ENCODE results near the gene ADAMTS13.

Gene ADAMTS13

GRCh38 chr9:133440874-133441273 lies 18.7 kb downstream of the ADAMTS13 start:
- H3K4me3 ChIP-seq (IDR thresholded peaks at IDR 0.05; ENCODE audit: insufficient read depth, low read depth, low read length): no peak overlapping the region
- no peaks in the 10 kb centered on the region for H3K4me1 ChIP-seq (ENCODE audit: low read depth, poor library complexity, severe bottlenecking)
- H3K27me3 ChIP-seq (ENCODE audit: insufficient read depth, low read depth): peaks cover 100% of the 10 kb centered on the region
- no peaks in the 10 kb centered on the region for H4K20me1 ChIP-seq (ENCODE audit: insufficient read depth)
- H3K27ac ChIP-seq: no peak overlapping the region
- no peaks in the 10 kb centered on the region for H3K36me3 ChIP-seq (ENCODE audit: insufficient read depth)
- no peaks in the 10 kb centered on the region for H3K79me2 ChIP-seq (ENCODE audit: insufficient read depth, low read depth)
- H2AFZ ChIP-seq (ENCODE audit: low read depth): no peak overlapping the region
- no peak overlapping the region for H3K9ac ChIP-seq
- no peak overlapping the region for H3K4me2 ChIP-seq
- TF ChIP-seq CTCF (conservative IDR thresholded peaks at IDR 0.05; ENCODE audit: low read depth, low read length): no peak

- no peak overlapping the region for H3K4me3 ChIP-seq (IDR thresholded peaks at IDR 0.05; ENCODE audit: insufficient read depth, low read depth, low read length)
- no peaks in the 10 kb centered on the region for H3K36me3 ChIP-seq (ENCODE audit: insufficient read depth)
- no peak overlapping the region for H3K9ac ChIP-seq
- no peaks in the 10 kb centered on the region for H4K20me1 ChIP-seq (ENCODE audit: insufficient read depth)
- no peaks in the 10 kb centered on the region for H3K79me2 ChIP-seq (ENCODE audit: insufficient read depth, low read depth)
- no peak for TF ChIP-seq CTCF (conservative IDR thresholded peaks at IDR 0.05; ENCODE audit: low read depth, low read length)
- peaks cover 100% of the 10 kb centered on the region for H3K27me3 ChIP-seq (ENCODE audit: insufficient read depth, low read depth)
- no peak overlapping the region for H3K27ac ChIP-seq
- no peak overlapping the region for H2AFZ ChIP-seq (ENCODE audit: low read depth)
- no peak overlapping the region for H3K4me2 ChIP-seq
- no peaks in the 10 kb centered on the region for H3K4me1 ChIP-seq (ENCODE audit: low read depth, poor library complexity, severe bottlenecking)
Observed at GRCh38 chr9:133441571-133441970, 19.4 kb downstream of the ADAMTS13 start.

- H3K36me3 ChIP-seq (ENCODE audit: insufficient read depth): no peaks in the 10 kb centered on the region
- H3K4me3 ChIP-seq (IDR thresholded peaks at IDR 0.05; ENCODE audit: insufficient read depth, low read depth, low read length): no peak overlapping the region
- H3K27ac ChIP-seq: no peak overlapping the region
- H3K79me2 ChIP-seq (ENCODE audit: insufficient read depth, low read depth): no peaks in the 10 kb centered on the region
- H3K27me3 ChIP-seq (ENCODE audit: insufficient read depth, low read depth): peaks cover 100% of the 10 kb centered on the region
- no peak overlapping the region for H2AFZ ChIP-seq (ENCODE audit: low read depth)
- no peak overlapping the region for H3K9ac ChIP-seq
- H4K20me1 ChIP-seq (ENCODE audit: insufficient read depth): no peaks in the 10 kb centered on the region
- no peak for TF ChIP-seq CTCF (conservative IDR thresholded peaks at IDR 0.05; ENCODE audit: low read depth, low read length)
- no peaks in the 10 kb centered on the region for H3K4me1 ChIP-seq (ENCODE audit: low read depth, poor library complexity, severe bottlenecking)
- no peak overlapping the region for H3K4me2 ChIP-seq
Observed at GRCh38 chr9:133443248-133443647, 21.1 kb downstream of the ADAMTS13 start.

- Histone ChIP-seq H3K9ac (no peak overlapping the region), H2AFZ (ENCODE audit: low read depth) (no peak overlapping the region), H3K27ac (no peak overlapping the region), H3K36me3 (ENCODE audit: insufficient read depth) (no peaks in the 10 kb centered on the region), H3K79me2 (ENCODE audit: insufficient read depth, low read depth) (no peaks in the 10 kb centered on the region), H4K20me1 (ENCODE audit: insufficient read depth) (no peaks in the 10 kb centered on the region), H3K4me3 (IDR thresholded peaks at IDR 0.05; ENCODE audit: insufficient read depth, low read depth, low read length) (no peak overlapping the region), H3K4me1 (ENCODE audit: low read depth, poor library complexity, severe bottlenecking) (no peaks in the 10 kb centered on the region), H3K27me3 (ENCODE audit: insufficient read depth, low read depth) (peaks cover 96% of the 10 kb centered on the region), H3K4me2 (no peak overlapping the region)
- no peak for TF ChIP-seq CTCF (conservative IDR thresholded peaks at IDR 0.05; ENCODE audit: low read depth, low read length)
Observed at GRCh38 chr9:133443982-133444381, 21.8 kb downstream of the ADAMTS13 start.
